DMS153 treated with DMSO at 0.1 percent for 48 hours (cell line): Measurements from ENCODE around the gene MOCOS.

ENCODE experiments used
- DNase-seq: peaks from one replicate; lab custom pipeline; 2025; ENCODE audit not compliant: unreplicated experiment; lab: John Stamatoyannopoulos, UW

The MOCOS gene

DNA sequence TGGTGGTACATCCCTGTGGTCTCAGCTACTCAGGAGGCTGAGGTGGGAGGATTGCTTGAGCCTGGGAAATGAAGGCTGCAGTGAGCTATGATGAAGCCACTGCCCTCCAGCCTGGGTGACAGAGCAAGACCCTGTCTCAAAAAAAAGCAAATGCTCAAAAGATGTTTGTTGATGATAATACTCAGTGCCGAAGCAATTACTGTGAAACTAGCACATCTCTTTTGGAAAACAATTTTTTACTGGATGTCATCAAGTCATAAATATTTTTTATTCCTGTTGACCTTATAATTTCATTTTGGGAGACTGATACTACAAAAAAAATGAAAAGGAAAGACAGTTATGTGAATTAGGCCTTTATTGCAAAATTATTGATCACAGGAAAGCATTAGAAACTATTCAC lies 75.7 kb downstream of the MOCOS start:
- DNase-seq, result no peak

DNA sequence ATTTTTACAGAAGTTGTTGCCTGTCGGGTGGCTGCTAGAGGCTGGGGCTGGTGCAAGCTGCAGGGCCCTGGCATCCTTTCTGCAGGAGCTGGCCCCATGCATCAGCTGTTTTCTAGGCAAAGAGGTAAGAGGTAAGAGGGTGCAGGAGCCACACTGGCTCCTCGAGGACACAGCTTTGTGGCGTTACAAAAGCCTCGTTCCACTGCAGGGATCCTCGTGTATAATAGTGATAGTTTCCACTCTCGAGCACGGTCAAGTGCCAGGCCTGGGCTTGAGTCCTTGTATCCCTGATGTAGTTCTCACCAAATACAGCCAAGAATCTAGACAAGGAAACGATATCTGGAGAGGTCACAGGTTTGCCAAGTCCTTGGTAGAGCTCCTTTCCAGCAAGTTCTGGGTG lies 77.0 kb downstream of the MOCOS start:
- DNase-seq, result no peak

DNA sequence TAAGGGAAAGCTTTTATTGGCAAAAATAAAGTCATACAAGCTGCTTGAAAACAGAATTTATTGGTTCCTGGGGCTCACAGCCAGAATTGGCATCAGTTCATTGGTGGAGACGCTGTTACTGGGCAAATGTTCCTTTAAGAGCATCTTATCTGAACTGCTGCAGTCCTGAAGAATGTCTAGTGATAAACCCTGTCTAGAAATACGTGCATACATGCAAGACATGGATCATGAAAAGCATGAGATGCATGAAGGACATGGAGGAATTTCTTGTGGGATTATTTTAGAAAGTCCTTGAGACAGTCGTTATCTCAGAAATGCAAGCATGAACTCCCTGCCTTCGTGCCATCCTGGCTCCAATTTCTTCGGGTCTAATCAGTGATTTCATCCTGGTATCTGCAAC lies 77.7 kb downstream of the MOCOS start:
- DNase-seq, result no peak

DNA sequence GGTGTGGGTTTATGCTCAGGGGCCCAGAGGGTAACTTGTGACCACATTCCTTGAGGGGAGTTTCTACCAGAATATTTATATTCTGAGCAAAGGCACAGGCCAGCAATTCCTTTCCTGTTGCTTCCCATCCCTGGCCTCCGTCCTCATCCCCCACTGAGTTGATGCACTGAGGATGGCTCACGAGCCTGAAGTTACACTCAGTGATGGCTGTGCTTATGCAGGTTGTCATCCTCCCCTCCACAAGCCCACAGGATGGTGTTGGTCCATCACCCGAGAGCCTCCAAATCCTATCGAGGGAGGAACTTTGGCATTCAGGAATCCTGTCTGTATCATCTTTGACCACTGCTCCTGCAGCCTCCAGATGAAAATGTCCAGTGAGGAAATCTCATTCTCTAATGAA lies 81.9 kb downstream of the MOCOS start:
- no peak for DNase-seq

DNA sequence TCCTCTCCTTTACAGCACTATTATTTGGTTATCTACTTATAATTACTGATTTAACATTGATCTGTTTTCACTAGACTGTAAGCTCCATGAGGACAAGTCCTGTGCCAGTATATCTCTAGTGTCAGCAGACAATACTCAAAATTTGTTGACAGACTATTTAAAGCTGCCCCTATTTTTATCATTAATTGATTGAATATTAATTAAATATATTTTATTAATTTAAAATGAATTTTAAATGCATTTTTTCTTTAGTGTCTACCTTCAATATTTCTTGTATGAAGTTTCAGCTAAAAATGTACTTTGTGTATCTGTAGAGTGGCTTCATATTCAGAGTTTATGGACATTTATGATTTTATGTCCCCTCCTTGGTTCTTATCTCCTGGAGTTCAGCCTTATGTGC lies 83.9 kb downstream of the MOCOS start:
- no peak for DNase-seq

DNA sequence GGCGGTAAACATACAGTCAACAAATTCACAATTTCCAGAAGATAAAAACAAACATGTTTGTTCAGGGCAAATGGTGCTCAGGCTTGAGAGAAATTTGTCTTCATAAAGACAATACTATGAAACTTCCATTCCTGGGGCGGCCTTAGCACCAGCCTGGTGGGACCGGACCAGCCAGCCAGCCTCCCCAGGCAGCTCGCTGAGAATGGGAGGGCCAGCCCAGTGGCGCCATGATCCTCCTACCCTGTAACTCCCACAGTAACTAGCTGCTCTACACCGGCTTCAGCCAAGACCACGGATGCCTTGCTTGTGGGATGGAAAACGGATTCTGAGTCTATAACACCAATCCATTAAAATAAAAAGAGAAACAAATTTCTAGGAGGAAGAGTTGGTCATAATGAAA lies 86.0 kb downstream of the MOCOS start:
- no peak for DNase-seq

DNA sequence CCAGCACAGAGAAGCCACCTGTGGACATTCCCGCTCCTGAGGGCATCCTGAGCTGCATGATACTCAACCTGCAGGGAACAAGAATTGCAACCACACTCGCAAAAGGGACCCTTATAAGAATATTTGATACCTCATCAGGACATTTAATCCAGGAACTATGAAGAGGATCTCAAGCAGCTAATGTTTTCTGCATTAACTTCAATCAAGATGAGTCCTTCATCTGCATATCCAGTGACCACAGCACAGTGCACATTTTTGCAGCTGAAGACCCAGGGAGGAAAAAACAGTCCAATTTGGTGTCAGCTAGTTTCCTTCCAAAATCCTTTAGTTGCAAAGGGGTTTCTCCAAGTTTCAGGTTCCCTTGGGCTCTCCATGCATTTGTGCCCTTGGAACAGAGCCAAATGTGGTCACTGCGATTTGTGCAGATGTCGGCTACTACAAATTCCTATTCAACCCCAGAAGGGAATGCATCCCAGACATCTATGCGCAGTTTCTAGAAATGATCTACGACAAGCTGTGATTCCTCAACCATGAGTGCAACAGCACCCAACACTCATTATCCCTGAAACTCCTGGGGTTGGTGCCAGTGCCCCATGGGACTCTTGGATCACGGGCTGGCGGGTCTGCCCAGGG lies 86.9 kb downstream of the MOCOS start:
- DNase-seq, result no peak

DNA sequence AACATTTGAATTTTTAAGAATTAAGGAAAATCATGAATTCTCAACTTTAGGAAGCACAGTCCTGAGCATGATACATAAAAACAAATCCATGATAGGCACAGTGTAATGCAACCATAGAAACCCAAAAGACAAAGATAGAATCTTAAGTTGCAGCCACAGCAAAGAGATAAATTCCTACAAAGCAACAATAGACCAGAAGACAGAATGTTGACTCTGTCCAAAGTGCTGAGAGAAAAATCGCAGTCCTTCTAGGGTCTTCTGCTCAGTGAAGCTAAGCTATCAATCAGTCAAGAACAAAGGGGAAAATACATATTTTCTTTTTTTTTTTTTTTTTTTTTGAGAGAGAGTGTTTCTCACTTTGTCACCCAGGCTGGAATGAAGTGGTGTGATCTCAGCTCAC lies 88.3 kb downstream of the MOCOS start:
- no peak for DNase-seq

DNA sequence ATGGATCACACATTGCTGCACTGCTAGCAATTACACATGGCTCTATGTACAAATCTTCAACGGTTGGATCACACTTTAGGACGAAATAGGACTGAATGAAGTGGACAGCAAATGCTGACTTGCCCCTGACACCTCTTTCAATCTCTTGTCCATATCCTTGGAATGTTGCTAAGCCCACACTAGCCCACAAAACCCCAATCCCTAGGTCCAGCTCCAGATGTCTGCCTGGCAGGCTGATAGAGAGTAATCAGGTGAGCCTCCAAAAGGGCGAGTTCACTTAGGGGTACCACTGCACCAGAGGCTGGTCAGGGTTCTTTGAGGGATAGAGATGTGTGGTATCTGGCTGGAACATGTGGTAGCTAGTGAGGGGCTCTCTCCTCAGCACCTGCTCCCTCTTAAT lies 91.7 kb downstream of the MOCOS start:
- DNase-seq, result no peak

DNA sequence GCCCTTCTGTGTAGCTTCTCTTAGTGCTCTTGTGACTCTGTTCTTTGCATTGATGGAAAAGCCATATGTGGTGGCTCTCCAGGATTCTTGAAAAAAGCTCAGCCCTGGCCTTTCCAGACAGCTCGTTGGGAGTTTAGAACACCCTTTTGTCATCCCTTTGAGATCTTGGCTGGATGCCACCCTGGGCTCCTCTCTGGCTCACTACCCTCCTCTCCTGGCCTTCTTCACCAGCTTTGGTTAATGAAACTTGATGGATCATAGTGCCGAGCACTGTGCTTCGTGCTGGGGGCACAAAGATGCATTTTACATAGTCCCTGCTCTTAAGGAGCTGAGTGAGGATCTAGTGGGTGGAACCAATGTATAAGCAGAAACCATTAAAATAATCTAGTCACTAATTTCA lies 94.6 kb downstream of the MOCOS start:
- DNase-seq, result no peak

DNA sequence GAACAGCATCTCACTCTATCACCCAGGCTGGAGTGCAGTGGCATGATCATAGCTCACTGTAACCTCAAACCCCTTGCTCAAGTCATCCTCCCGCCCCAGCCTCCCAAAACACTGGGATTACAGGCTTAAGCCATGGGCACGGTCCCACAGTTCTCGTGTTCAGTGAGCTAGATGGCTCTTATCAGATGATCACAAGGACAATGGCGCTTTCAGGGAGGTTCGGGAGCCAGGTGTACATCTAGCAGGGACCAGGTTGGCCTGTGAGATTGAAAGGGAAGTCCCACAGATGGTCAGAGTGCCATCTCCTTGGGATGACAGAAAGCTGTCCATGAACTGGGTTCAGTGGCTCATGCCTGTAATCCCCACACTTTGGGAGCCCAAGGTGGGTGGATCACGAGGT lies 96.2 kb downstream of the MOCOS start:
- DNase-seq, result no peak

DNA sequence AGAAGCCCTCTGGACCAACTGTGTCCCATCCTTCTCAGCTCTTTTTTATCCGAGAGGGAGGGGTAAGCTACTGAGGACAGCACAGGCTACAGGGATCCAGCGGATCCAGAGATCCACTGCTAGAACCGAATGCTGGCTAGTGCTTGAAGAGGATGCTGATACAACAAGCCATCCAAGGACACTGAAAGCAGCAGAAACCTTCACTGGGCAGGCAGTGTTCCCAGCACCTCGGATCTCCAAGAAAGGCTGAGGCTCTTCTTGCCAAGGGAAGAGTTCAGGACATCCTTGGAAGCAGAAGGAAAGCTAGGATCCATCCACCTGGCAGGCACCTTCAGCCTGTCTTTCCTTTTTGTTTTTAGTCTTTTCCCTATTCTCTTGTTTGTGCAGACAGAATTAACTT lies 97.0 kb downstream of the MOCOS start:
- DNase-seq, result no peak

DNA sequence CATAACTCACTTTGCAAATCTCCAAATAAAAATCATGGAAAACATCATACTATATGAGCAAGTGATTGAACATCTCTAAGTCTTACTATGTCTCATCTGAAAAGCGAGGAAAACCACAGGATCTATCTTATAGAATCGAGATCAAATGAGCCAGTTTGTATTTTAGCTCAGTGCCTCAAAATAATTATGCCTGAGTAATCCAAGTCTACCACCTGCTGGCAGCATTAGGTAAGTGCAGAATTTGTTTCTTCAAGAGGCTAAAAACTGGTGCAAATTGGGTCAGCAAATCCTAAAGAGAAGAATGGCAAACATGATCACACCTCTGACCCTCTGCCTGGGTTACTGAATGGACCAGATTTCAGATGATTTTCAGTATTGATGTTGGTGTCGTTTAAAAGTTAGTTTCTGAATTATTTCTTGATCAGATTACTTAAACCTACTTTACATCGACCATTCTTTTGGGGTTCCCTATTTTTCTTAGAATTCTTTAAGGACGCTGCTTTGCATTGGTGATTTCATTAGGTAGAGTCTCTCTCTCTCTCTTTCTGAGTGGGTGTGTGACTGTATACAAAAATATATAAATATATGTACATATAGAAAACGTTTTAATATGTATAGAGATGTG lies 97.5 kb downstream of the MOCOS start:
- DNase-seq, result peak; percentile 53

DNA sequence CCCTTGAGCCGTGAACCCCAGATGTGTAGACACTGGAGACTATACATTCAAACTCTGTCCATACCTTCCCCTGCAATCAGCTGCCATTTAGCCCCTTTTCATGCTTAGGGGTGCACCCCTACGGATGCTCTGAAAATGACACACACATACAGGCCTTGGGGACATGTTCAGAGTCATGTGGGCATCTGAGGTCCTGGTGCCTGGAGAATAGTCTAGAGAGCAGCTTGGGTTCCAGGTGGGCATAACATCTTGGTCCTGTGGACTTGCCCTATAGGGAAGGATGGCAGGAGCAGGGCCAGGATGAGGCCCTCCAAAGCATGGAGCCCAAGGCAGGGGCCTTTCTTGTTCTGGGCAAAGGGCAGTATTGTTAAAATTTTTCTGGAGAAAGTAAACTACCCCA lies 100.4 kb downstream of the MOCOS start:
- DNase-seq, result no peak

DNA sequence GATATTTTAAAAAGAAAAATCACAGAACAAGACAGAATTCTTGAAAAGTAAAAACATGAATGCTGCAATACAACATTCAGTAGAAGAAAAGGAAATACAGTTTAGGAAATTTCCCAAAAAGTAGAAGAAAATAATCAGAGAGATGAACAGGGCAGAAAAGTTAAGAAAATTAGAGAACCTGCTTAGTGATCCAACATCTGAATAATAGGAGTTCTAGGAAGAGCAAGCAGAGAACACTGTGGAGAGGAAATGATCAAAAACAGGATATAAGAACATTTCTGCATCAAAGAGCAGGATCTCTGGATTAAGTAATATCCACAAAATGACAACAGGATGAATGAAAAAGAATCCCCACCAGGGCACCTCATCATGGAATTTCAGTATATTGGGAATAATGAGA lies 101.4 kb downstream of the MOCOS start:
- no peak for DNase-seq

DNA sequence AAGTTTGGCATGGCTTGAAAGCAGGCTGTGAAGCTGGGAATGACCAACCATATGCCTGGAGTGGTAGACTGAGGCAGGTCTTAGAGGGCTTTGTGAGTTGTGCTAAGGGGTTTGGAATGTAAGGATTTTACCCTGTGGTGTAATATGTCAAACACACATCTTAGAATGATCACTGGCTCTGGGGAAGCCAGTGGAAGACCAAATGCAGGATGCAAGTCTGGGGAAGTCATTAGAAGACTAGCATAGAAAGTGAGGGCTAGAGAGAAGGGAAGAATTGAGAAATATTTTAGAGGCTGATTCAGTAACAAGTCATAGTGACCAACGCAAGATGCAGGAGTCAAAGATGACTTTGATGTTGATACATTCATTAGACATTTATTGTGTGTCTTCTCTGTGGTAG lies 106.7 kb downstream of the MOCOS start:
- DNase-seq, result no peak

DNA sequence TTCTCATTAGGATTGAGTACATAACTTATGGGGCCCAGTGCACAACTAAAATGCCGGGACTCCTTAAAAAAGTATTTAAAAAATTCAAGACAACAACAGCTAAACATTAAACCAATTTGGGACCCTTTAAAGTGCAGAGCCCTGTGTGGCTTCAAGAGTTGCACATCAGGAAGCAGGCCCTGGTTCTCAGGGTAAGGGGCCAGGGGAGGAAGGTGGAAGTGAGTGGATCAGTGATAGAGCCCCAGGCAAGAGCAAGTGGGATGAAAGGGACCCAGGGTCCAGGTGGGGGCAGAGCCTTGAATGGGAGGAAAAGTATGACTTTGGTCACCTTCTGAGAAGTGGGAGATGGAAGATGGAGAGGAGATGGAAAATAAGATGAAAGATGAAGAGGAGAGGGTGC lies 107.9 kb downstream of the MOCOS start:
- no peak for DNase-seq

DNA sequence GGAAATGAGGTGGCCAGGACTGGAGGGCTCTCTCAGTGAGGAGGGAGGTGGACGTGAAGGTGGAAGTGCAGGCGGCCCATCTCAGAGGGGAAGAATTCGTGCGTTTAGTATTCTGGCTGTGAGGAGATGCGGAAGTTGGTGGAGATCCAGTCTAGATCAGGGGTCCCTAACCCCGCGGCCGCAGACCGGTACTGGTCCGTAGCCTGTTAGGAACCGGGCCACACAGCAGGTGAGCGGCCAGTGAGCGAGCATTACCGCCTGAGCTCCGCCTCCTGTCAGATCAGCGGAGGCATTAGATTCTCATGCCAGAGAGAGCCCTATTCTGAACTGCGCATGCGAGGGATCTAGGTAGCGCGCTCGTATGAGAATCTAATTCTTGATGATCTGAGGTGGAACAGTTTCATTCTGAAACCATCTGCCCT lies 108.6 kb downstream of the MOCOS start:
- no peak for DNase-seq

DNA sequence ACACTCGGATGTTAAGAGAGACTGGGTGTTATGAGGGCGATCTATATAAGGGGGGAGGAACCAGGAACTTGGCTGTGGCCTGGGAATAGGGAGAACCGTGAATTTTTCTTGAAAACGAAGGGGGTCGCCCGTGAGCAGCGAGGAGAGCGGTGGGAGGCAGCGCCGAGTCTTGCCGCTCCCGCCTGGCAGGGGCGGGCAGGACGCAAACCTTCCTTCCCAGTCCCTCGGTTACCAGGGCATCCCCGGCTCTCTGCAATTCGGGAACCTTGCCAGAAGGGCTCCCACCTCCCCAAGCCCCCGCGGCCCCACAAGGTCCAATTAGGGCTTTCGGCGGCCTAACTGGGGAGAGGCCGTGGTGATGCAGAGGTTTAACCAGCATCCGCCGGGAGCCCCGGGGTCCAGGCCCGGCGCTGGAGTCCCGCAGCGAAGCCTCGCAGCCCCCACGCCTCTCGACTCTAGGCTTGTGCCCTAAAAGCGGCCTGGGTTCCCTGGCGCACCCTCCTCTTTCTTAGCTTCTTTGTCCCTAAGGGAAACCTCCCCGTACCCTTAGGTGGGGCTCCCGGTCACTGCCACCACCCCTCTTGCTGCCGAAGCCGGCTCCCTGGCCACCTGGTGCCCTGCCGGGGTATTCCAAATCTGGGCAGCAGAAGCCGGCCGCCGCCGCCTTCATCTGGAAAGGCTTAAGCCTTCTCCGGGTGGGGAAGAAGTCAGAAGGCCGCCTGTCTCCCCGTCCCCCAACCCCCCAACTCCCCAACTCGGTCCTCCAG lies 109.5 kb downstream of the MOCOS start:
- DNase-seq, result peak; percentile 33

DNA sequence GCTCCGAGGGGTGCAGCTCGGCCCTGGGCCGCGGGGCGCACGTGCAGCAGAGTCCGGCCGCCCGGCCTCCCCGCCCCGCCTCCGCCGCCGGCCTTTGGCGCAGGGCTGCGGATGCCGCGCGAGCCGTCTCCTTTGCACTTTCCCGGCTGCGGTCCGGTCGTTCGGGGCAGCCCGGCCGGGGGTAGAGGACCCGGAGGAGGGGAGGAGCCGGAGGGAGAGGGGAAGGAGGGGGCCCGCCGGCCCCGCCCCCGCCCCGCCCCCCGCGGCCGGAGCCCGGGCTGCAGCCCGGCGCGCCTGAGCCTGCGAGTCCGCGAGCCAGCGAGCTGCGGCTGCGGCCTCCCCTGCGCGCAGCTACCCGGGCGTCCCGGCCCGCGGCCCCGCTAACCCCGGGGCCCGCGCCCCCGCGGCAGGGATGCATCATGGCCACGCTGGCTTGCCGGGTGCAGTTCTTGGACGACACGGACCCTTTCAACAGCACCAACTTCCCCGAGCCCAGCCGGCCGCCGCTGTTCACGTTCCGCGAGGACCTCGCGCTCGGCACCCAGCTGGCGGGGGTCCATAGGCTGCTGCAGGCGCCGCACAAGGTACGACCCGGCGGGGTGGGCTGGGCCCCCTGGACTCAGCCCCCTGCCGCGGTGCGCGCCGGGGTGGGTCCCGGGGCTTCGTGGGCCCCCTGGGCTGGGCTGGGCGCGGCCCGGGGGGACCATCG lies 110.3 kb downstream of the MOCOS start, which contains the start of gene FHOD3:
Gene FHOD3 (plus strand): TSS at position 297 of the 709 bp plus-strand sequence. CDS start 123 bp downstream, at position 420.
- no peak for DNase-seq

DNA sequence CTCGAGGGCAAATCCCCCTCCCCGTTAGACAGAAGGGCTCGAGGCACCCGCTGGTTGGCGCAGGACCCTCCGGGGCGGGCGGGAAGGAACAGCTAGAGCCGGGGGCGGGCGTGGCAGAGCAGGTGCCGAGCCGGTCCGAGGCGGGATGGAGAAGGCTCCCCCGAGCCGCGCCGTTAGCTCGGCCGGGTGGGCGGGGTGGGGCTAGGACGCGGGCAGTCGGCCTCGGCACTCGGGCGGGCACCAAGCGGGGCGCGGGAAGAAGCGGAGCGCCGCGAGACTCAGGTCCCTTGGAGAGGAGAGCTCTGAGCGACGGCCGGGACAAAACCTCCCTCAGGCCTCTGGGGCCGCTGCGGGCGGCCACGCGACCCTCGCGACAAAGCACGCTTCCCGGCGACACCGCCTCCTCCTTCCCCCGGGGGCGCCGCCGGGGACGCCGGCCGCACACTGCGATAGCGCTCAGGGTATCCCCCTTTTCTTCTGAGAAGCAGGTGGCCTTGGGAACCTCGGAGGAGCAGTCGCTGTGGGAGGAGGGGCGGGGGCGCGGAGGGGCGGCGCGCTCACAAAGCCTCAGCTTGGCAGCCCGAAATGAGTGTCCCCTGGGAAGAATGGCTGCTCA lies 110.9 kb downstream of the MOCOS start:
- DNase-seq, result no peak
